Measurements from ENCODE around the gene LBX1. TPM values are rescaled to one million over a fixed set of nuclear protein-coding genes. Genes with fewer than 3 reads are reported as not detected.

The LBX1 gene
- total RNA-seq, 1 experiment from 2014 or later, result not detected

- DNase-seq (ENCODE audit: low read depth), result peak; percentile 80
These were observed 15.2 kb upstream of the LBX1 start for GRCh38 chr10:101244321-101245050.

- DNase-seq (ENCODE audit: low read depth), result no peak
These were observed 12.8 kb upstream of the LBX1 start for GRCh38 chr10:101241840-101242707.

- DNase-seq (ENCODE audit: low read depth), result no peak
These were observed 9.5 kb upstream of the LBX1 start for GRCh38 chr10:101238732-101239105.

DNA sequence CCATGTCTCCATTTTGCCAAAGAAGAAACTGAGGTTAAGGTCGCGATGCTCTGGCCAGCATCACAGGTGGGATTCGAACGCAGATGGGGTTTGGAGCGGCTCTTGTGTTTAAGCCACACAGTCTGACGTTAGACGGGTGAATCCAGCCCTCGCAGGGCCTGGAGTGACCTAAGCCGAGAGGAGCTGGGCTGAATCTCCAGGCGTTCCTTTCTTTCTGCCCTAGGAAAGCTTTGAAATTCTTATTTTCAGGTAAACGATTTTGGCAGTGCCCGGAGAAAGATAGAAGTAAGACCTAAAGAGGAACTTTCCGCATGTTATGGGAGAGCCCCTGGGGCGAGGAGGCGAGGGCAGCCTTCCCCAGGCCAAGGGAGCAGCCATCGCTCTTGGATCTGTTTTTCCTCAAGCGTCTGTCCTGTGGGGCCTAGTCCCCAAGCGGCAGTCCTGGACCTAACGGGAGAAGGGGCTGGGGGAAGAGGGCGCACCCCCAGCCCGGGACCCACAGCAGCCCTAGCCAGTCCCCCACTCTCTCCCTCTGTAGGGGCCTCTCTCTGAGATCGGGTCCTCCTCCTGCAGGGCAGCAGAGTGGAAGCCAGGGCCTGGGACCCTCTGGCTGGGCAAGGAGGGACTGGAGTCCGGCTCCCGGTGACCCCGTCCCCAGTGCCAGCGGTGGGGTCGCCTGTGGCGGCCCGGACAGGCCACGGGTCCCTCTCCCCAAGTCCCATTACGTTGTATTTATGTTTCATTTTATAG lies 8.9 kb upstream of the LBX1 start:
- no peak for DNase-seq (ENCODE audit: low read depth)

DNA sequence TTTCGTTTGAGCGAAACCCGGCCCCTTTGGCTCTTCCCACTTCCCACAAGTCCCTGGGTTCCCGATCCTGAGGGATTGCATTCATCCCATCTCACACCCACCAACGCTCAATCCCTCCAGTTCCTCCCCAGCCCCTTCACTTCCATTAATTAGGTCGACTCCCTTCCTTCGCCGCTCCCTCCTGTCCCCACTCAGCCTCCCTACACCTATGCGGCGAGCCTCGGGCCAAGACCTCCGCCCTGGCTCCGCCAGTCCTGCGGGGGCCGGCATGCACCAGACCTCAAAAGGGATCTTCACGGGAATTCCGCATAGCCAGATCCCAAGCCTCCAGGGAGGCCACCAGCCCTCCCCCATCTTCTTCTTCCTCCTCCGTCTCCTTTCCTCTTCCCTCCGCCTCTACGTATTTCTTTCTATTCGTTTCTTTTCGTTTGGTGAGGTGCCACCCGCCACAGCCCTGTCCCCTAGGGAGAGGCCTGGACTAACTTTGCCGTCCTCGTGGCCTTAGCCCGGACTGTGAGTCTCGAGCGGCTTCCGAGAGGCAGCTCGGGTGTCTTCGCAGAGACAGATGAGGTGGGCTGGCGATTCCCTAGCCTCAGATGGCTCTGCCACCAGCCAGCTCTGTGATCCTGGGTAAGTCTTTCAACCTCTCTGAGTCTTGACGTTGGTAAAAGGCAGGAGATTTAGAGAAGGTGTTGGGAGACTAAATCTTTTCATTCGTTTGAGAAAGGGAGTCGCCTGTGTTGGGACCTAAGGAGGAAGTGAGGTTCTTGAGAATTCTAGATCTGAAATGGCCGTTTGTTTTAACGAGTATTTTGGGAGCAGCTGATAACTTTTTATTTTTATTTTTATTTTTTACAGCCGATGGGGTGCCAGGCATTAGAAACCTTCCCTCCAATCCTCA lies 8.1 kb upstream of the LBX1 start:
- no peak for DNase-seq (ENCODE audit: low read depth)

DNA sequence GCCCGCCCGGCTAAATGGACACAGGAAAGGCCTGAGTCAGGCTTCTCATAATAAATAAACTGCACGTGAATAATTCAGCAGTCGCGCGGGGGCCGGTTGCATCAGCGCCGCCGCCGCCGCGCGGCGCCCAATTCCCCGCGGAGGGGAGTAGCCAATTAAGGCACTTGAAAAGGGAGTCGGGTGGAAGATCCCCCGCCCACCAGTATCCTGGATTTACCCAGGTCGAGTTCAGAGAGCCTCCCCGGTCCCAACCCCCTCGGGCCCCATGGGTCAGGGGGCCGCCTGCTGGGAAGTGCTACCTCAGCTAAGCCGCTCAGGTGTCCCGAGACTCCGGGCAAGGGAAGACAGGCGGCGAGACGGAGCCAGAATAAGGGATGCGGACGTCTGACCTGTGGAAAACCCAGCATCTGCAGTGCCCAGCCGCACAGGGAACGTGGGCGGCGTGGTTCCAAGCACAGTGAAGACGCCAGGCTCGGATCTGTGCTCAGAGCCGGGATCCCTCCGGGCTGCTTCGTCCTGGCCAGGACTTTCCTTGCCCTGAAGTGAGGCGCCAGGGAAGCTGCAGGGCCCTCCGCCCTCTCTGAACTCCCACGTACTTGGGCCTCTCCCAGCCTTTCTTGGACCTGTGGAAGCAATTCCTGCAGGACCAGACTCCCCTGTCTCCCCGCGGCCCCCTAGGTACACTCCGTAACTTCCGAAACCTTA lies 7.3 kb upstream of the LBX1 start:
- DNase-seq (ENCODE audit: low read depth), result no peak

DNA sequence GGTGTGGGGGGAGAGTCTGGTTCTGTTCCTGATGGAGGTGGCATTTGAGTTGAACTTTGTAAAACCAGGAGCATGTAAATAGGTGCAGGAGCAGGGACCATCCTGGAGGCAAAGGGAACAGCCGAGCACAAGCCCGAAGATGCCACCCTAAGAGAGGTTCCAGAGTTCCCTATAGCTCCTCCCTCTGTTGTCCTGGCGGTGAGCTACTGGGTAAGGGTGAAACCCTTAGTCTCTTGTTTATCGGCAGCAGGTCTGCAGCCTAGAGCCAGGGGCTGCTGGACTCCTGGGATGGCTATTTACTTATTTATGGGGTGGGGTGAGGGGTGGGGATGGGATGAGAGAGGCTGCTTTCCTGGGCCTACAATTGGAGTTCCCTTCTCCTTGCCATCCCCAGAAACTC lies 6.5 kb upstream of the LBX1 start:
- no peak for DNase-seq (ENCODE audit: low read depth)

GRCh38 chr10:101234333-101234732 lies 5.1 kb upstream of the LBX1 start:
- DNase-seq (ENCODE audit: low read depth), result no peak

GRCh38 chr10:101233863-101234262 lies 4.6 kb upstream of the LBX1 start:
- DNase-seq (ENCODE audit: low read depth), result no peak

DNA sequence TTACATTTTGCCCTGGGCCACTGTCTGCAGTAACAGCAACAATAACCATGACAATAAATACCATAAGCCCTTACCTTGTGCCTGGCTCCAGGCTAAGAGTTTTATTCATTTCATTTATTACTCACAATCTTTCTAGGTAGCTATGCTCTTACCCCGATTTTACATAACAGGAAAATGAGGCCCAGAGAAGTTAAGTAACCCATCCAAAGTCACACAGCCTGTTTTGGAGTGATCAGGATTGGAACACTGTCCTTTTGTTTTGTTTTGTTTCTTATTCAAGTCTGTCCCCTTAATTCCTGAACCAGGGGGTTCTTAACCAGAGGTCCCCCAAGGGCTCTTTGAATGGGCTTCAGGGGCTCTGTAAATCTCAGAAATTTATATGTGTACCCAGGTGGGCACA lies 4.2 kb upstream of the LBX1 start:
- no peak for DNase-seq (ENCODE audit: low read depth)

DNA sequence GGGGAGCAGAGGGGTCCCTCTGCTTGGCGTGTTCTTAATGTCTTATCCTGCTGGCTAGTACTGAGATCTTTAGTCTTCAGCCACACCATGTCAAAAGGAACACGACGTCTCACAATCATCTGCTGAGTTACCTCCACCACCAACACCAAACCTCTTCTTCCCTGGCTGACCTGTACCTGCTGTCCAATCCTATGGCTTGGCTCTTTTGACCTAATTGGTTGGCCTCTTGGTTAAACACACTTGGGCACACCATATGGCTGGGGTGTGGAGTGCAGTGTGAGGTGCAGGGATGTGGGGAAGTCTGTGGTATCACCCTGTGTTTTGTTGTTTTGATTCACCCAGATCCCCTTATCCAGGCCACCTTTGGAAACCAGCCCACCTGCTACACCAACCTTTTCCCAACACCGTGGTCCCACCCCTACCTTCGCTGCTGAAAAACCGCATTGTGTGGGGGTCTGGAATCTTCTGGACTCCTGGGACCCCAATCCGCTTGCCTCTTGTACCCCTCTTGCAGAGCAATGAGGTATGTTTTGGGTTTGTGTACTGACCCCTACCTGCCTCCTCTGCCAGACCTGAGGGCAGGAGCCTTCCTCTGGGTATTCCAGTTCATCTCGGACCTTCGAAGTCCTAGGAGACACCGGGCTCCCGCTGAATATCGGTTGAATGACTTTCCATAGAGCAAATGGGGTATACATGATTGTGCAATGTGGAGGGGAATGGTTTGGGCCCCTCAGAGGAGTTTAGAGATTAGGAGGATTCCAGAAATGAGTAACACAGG lies 2.8 kb upstream of the LBX1 start:
- DNase-seq (ENCODE audit: low read depth), result no peak

DNA sequence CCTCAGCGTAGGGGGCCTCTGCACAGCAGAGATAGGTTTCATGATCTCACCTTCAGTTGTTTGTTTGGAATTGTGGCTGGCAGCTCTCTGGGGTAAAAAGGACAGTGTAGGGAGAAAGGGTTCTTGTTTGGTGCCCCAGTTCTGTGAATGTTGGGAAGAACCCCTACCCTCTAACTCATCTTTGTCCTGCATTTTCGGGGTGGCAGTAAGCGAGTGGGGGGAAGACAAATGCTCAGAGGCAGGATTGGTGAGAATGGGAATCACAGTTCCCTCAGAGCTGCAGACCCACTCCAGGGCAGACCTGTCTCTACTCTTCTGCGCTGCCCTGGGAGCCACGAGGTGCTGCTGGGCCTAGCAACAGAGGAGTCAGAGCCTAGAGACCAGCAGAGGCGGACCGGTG lies 1.8 kb upstream of the LBX1 start:
- no peak for DNase-seq (ENCODE audit: low read depth)

- DNase-seq (ENCODE audit: low read depth), result no peak
These were observed 1.1 kb upstream of the LBX1 start for GRCh38 chr10:101230183-101230917.

DNA sequence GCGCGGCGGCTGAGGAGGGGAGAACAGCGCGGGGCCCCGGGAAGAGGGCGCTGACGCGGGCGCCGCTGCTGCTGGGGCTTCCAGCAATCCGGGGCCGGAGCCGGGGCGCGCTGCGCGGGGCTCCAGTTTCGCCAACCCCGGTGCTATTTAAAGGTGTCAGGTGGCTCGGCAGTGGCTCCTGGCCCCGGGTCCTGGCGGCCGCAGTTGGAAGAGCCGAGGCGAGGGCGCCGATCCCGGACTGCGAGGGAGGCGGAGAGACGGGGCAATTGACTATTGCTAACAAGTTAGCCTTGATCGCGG lies 347 bp downstream of the LBX1 start:
- DNase-seq (ENCODE audit: low read depth), result no peak

DNA sequence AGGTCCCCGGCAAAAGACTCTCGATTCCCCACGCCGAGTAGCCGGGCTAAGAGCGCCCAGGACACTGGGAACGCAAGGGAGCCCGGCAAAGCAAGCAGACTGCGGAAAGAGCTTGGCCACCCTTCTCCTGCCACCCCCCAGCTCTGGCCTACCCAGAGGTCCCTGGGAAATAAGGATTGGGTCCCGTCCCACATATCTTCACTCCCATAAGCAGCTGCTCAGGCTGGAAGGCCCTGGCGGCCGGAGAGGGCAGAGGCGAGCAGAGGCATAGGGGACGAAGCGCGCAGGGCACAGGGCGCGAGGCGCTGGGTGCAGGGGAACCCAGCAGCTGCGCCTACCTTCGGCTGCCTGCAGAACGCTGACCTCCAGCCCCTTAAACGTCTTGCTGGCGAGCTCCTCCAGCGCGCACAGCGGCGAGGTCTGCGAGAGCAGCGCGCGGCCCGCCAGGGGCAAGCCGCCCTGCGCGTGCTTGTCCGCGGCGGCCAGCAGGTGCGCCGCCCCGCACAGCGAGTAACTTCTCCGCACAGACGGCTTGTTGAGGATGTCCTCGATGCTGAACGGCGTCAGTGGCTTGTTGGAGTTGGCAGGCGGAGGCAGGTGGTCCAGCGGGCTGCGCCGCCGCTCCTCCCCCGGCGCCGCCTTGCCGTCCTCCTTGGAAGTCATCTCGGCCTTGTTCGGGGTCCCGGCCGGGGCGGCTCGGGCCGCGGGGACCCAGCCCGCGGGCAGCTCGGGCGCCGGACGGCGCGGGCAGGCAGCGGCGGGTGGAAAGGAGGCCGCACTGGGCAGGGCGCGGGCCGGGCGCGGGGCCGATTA lies 904 bp downstream of the LBX1 start:
- DNase-seq (ENCODE audit: low read depth), result no peak

DNA sequence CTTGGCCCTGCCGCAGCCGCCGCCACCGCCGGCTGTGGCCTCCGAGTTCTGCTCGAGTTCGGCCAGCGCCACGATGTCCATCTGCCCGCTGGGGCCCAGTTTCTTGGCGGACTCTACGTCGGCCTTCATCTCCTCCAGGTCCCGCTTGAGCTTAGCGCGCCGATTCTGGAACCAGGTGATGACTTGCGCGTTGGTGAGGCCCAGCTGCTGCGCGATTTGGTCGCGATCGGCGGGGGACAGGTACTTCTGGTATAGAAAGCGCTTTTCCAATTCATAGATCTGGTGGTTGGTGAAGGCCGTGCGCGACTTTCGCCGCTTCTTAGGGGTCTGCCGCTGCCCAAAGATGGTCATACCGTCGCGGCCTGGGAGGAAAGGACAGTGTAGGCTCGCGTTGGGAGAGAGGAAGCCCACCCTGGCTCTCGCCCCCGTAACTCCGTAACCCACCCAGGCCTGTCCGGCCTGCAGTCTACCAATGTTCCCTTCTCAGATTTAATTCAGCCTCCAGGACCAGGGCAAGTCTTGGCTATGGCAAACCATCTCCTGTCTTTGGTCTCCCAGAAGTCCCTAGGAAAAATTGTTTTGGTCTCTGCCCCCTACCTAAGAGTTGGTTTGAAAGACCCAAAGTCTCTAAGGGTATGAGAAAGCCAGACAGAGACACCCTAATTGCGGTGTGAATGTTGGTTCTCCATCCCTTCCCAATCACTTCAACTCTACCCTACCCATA lies 1.7 kb downstream of the LBX1 start:
- DNase-seq (ENCODE audit: low read depth), result no peak
